ENCODE data around the gene CHCHD5.

GRCh38 chr2:112614201-112614840 lies 29.9 kb downstream of the CHCHD5 start:
- TF ChIP-seq CTCF (IDR thresholded peaks at IDR 0.05) (no peak), REST (IDR thresholded peaks at IDR 0.05; ENCODE audit: insufficient read depth in 1 of 2, low read depth in 2 of 2, low read length in 1 of 2) (no peak), TCF7L2 (IDR thresholded peaks at IDR 0.05; ENCODE audit: low read depth, low read length) (no peak), POLR2AphosphoS5 (IDR thresholded peaks at IDR 0.05; ENCODE audit: low read depth, low read length) (no peak), SIN3A (IDR thresholded peaks at IDR 0.05; ENCODE audit: borderline replicate concordance, insufficient read depth, low read depth, low read length) (no peak)
